ENCODE data around the gene POU2AF1.
A peak's percentile ranks its signal among the peaks of the same experiment; 100 is the strongest.
"Not testable (repeated sequence)": the region's sequence is repeated elsewhere in the genome, so short reads cannot be mapped to it uniquely, and the experiment has no call there.

Gene POU2AF1

DNA sequence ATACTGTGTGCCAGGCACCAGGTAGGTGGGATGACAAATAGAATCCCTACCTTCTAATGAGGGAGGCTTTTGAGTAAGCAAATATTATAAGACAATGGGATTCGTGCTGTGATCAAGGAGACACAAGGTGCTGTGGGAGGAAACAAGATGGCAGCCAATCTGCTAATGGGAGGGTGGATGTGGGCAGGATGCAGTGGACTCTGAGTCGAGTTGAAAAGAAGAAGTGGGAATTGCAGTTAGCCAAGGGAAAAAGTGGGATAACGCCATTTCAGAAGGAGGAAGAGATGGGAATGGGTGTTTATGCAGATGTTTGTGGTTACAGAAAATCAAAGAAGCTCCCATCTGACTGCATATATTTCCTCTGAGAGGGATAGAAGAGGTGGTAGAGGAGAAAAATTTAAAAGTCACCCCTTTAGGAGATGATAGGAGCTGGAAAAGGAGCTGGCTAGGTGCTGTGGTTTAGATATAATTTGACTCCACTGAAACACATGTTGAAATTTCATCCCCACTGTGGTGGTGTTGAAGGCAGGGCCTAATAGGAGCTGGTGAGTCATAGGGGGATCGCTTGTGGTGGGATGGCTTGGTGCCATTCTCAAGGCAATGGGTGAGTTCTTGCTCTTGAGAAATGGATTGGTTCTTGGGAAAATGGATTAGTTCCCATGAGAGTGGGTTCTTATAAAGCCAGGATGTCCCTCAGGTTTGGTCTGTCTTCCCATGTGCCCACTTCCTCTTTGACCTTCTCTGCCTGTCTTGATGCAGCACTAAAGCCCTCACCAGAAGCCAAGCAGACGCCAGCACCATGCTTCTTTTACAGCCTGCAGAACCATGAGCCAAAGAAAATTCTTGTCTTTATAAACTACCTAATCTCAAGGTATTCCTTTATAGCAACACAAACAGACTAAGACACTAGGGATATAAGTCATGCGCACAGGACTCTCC, 30.0 kb upstream of the POU2AF1 start:
- peak; percentile 41 for DNase-seq

DNA sequence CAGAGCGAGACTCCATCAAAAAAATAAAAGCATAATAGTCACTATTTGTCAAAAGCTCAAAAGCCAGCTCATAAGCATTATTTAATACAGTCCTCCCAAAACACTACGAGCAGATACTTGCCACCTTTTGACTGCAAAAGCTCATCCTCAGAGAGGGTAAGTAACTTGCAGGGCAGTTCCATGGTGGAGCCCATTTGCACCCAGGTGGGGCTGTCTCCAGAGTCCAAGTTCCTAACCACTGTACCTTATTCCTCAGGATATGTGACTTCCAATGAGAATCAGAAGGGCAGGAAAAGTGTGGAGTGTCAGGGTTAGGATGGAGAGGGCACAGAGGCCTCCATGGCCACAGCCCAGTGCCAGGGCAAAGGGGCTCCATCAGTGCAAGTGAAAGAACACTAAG, 28.6 kb upstream of the POU2AF1 start:
- DNase-seq, result no peak

DNA sequence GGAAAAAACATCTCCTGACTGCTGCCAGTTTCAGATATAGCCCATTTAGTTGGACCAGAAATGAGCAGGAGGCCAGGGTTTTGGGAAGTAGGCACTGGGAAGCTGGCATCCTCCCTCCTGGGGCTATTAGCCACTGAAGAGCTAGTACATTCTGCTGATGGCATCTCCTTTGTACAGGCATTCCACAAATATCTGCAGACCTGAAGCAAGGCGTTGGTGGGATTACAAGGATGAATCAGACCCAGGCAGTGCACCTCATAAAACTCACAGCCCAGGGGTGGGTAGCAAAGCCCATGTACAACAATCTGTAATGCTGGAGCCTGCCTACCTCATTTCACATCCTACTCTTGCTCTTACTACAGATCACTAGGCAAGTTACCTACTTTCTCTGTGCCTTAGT, 27.5 kb upstream of the POU2AF1 start:
- no peak for DNase-seq

DNA sequence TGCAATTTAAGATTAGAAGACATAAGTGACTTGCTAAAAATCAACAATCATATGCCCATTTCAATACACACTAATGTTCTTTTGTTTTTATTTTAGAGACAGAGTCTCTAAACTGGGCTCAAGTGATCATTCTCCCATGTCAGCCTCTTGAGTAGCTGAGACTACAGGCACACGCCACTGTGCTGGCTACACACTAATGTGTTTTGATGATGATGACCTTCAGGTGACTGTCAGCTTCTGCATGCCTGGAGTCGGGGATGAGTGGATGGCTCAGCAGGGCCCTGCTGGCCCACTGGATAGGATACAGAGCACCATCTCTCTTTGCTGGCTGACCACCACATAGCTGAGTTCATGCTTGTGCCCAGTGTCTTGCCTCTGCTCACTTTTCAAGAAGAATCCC, 27.0 kb upstream of the POU2AF1 start:
- DNase-seq, result no peak

DNA sequence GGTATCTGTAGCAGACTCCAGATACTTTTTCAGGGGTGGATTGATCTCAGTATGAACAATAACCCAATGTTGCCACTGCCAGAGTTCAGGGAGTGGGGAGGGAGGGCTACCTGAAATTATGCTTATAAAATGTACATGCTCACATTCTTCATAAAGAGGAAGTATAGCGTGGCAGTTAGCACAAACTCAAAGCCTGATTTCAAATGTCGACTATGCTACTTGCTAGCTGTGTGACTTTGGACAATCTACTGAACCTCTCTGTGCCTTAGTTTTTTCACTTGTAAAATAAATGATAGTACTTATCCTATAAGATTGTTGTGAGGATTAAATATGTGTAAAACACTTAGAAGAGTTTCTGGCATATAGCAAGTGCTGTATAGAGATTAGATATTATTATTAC, 26.5 kb upstream of the POU2AF1 start:
- DNase-seq, result no peak

DNA sequence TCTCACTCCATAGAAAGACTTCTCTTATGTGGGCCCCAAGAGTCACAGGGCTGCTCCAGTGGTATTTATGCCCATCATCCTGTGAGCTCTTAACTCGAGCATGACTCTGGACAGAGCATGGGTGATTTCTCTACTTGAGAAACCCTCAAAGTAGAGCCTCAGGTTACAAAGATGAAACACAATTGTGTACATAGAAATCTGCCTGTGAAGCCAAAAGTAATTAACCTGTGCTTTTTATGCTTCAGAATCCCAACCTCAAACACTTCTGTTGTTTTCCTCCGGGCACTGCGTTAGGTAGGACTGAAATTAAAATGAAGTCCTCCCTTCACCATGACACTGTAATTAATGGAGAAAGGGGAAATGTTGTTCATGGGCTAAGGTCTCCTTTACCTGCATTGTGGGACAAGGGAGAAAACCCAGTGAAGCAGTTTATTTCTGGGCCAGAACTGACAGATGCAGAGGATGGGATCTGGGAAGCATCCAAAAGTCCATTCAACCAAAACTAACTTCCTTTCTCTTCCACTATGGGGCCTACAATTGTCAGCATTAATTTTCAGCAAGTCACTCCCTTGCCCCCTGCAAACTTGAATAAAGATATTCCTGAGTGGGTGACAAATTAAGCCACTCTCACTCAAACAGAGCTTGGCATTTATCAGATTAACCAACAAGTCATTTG, 24.1 kb upstream of the POU2AF1 start:
- DNase-seq, result no peak

DNA sequence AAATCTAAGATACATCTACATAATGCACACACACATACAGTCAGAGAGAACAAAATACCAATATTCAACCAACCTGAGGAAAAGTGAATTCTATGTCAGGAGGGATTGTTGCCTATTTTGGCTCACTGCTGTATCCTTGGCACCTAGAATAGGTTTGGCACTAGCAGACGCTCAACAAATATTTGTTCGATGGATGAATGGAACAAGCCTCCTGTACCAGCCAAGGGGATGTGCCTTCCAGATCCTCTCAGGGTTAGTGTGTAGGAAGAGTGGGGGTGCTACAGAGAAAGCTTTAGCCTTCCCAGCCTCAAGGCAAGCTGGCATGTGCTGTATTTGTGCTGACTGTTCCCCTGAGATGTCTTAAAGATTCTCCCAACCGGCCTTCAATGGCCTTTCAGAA, 23.3 kb upstream of the POU2AF1 start:
- DNase-seq, result no peak

DNA sequence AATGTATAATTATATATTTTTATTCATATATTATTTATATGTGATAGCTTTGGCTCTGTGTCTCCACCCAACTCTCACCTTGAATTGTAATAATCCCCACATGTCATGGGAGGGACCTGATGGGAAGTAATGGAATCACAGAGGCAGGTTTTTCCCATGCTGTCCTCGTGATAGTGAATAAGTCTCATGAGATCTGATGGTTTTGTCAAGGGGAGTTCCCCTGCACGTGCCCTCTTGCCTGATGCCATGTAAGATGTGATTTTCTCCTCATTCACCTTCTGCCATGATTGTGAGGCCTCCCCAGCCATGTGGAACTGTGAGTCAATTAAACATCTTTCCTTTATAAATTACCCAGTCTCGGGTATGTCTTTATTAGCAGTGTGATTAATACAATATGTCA, 22.9 kb upstream of the POU2AF1 start:
- not testable (repeated sequence) for DNase-seq

DNA sequence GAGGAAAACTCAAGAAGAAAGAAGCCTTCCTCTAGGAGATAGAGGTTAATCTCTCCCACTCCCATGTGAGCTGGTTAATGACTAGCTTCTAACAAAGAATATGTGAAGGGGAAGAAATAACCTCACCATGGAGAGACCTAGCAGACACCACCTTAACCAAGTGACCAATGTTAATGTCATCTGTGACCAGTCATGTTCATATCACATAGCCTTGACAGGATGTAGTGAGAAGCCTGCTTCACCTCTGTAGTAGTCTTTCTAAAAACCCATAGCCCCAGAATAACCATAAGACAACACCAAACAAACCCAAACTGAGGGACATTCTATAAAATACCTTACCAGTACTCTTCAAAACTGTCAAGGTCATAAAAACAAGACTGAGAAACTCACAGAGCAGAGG, 21.5 kb upstream of the POU2AF1 start:
- DNase-seq, result no peak

DNA sequence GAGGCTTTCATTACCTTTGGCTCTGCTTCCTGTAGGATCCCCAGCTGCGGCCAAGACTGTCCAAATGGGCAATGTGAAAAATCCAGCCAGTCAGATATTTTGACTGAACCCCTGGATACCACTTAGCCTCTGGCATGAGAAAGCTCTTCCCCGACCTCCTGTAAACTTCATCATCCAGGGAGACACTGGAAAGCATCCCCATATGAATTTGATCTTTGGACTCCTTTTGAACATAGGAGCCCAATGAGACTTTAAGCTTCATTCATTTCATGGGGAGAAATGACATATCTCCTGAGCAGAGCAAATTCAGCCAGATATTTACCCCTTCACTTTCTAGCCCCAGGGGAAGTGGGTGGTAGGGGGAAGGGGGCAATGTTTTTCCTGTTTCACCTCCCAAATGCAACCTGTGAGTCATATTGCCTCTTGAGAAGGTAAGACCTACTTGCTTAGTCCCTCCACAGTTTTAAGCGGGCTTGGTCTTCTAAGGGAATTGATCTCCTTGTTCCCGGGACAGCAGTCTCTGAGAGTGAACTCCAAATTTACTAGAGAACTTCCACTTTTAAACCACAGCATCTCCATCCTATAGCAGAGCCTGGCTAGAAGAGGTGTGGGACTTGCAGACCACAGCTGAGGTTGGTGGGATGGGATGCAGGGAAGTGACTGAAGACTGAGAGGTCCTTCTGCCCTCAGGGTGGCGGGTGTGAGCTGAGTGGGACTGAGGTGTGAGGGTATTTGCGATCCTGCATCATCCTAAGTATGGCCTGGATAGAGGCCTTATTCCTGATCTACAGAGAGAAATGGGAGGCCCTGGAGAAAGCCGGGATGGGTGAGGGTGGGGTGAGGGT, 20.3 kb upstream of the POU2AF1 start:
- no peak for DNase-seq

DNA sequence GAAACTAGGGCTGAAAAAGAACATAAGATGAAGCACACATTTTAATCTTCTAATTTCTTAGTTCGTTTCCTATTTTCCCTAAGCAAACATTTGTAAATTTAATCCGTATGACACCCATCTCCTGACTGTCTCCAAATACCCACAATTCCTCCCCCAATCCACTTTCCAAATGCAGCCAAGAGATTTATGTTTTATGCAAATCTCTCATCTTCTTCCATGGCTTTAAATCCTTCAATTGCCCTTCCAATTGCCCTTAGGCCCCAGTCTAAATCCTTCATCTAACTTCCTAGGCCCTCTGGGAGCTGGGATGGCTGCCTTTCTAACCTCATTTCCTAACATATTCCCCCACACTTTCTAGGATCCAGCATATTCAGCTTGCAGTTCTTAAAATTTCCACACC, 18.0 kb upstream of the POU2AF1 start:
- DNase-seq, result no peak

DNA sequence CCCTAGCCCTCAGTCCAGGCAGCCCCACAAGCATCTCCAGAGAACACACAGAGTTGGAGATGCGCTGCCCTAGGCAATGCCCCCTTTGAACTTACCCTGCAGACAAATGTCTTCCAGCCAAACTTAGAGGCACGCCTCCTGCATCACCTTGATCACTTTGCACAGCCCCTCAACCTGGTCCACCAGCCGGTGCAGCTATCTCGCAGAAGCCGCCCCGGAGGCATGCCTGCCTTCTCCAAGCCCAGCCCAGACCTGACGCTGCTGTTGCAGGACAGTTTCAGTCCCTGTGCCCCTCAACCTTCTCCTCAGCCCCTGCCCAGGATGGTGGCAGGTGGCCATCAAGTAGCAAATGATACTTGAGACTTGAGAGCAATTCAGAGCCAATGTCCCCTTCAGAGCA, 16.7 kb upstream of the POU2AF1 start:
- DNase-seq, result no peak

DNA sequence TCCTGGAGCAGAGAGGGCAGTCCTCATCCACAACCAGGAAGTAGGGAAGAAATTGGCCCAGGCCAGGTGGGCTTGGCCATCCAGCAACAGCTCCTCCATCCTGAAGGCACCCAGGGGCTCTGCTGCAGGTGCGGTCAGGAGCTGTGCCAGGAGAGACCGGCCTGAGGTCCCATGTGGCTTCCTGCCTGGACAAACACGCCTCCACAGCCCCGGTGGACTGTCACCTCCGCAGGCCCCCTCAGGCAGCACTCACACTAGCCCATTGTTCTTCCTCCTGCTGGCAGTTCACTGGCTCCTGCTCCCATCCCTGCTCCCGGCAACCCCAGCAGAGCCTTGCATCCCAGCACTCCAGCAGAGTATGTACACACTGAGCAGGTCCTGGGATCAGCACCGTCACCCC, 16.0 kb upstream of the POU2AF1 start:
- DNase-seq, result no peak

DNA sequence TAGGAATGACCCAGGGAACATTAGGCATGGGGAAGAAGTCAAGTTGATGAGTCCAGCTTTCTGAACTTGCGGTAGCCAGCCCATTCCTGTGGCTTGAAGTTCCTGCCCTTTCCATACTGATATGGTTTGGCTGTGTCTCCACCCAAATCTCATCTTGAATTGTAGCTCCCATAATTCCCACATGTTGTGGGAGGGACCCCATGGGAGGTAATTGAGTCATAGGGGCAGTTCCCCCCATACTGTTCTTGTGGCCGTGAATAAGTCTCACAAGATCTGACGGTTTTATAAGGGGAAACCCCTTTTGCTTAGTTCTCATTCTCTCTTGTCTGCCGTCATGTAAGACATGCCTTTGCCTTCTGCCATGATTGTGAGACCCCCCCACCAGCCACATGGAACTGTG, 15.1 kb upstream of the POU2AF1 start:
- not testable (repeated sequence) for DNase-seq

DNA sequence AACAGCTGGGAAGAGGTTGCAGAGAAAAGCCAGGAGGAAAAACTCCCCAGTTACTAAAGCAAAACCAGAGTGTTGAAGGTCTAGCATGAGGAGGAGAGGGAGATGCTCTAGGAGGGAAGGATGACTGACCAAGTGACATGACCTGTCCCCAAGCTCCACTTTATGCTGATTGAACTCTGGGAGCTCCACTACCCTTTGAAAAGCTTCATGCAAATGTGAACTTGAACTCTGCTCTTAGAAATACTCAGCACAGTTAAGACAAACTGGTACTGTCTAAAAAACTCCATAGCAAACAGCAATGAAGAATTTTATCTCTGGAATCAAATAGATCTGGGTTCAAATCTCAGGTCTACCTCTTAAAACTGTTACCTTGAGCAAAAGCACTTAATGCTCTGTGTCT, 14.5 kb upstream of the POU2AF1 start:
- no peak for DNase-seq

DNA sequence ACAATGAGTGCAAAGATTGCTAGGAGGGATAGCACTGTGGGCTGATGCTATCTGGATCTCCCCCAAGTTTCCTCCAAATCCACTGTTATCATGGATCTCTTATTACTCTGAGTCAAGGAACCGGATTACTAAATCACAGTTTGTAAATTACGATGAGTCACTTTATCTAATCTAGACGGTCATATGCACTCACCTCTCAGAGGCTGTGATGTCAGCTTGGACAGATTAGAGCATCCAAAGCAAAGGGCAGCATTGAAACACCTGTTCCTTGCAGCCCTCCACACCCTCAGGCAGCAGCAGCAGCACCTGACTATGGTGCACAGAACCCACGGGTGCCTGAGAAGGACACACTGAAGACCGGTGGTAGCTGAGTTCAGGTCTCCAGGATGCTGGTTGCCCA, 14.0 kb upstream of the POU2AF1 start:
- no peak for DNase-seq

DNA sequence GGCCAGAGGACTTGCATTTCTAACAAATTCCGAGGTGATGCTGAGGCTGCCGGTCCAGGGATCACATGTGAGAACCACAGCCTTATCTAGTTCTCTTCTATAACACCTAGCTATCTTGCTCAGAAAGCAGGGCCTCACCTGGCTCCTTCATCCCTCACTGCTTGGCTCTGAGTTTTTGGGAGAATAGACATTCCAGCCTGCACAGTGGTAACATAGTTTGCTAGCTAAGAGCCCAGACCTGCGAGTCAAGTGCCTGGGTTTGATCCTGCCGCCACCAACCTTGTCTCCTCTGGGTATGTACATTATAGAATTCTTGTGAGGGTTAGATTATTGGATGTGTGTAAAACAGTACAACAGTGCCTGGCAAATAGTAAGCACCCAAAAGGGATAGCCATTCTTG, 13.5 kb upstream of the POU2AF1 start:
- DNase-seq, result no peak

DNA sequence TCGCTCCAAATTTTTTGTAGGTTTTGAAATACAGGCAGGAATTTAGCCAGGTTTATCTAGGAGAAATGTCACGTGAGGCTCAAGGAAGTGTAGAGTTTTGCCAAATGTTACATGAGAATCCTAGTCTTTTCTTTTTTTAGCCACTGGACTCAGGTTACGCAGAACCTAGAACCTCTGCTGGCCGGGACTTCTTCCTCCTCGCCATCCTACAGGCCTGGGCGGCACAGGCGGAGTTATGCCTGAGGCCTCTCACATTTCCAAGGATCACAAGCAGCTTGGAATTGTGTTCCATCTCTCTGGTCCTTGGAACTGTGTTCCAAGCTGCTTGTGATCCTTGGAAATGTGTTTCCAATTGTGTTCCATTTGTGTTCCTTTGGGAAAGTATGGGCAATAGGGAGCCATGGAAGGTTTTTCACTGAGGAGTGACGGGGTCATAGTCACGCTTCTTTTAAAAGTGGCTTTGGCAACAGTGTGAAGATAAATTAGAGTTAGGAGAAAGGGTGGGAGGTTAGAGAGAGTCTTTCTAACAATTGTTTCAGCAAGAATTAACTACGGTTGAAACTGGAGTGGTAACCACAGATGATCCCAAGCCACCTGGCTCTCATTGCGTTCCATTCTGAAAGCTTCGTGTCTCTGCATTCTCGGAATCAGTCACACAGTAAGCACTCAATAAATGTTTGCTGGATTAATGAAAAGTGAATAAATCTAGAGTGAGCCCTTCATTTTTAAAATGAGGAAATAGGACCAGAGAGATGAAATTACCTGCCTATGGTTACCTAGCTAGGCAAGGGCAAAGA, 12.5 kb upstream of the POU2AF1 start:
- no peak for DNase-seq

DNA sequence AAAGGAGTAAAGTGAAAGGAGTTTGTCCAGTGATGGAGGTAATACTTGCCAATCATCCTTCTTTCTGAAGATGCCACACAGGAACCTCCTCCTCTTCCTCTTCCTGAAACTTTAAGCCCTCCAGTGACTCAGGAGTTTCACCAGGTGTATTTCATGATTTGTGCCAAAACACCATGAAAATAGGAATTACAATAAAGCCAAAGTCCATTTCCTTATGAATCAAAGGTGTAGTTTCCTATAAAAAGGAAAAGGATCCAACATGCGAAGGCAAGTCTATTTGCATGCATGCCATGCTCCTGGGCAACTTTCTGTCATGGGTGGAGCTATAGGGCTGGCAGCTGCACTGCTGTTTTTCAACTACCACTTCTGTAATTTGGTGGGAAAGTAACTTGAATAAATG, 9.8 kb upstream of the POU2AF1 start:
- no peak for DNase-seq

DNA sequence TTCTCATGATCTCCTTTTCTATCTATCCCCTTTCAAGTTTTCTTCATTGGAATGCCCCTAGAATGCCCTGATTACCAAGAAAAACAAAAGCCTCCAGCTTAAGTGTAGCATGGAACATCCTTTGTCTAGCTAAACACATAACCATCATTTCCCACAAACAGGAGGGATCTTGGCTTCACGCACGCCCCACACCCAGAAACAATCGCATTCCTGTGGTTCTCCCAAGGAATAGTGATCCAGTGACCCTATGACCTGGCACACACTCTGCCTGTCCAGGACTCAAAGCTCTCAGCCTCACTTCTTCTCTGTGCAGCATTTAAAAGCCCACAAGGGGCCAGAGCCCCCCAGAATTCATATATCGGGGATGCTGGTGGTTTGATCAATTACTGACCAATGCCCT, 9.3 kb upstream of the POU2AF1 start:
- no peak for DNase-seq

DNA sequence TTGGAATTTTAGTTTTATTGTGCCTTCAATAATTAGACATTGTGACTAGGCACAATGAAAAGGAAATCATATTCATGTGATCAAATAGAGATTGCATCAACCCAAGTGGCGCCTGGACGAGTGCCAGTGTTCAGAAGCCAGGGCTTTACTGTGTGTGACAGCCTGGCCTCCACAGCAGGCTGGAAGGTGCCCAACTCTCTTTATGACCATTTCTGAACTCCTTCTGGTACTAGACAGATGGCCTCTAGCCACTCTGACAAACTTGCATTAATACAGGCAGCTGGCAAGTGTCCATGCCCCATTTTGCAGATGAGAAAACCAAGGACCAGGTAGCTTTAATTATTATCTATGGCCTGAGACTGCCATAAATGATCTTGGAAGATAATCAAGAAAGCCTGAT, 8.3 kb upstream of the POU2AF1 start:
- DNase-seq, result no peak

DNA sequence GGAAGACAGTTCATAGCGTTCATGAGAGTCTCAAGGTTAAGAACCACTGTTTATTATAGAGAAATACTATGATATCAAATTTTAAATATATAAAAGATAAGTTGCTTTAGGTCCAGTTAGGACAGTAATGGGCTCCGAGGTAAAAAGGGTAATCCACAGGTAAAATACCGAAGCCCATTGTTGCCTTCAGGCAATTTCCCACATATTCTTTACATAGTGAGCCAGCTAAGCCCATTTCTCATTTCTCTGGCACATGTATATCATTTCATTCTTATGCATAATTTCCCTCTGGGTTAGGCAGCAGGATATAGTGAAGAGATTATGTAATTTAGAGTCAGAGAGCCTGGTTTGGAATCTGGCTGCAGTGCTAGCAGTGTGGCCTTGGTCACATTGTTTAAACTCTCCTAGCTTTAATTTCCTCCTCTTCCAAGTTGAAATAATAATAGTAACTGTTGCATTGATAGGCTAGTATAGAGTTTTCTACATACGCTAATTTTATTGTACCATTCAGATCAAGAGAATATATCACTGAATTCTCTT, 7.6 kb upstream of the POU2AF1 start:
- DNase-seq, result no peak
